Measurements from ENCODE around the gene DHH. TPM values are rescaled to one million over a fixed set of nuclear protein-coding genes. Genes with fewer than 3 reads are reported as not detected.

Gene DHH
- total and polyA plus RNA-seq, 4 donors: 1.3 to 8.1 (median 5.1) TPM

Small RNA genes lying within 50 kb of the gene (small RNA-seq; reads per million reads assigned to genes)
- gene RF00019 (ENCODE audit: low replicate concordance): not detected

Other genes with a start within 250 kb of the DHH start
- 10 to 100 TPM; 44.0 to 85.4 TPM for gene DDX23, start 242.6 kb downstream of the DHH start, total RNA-seq
- gene DDX23, start 242.6 kb downstream of the DHH start, polyA plus RNA-seq (ENCODE audit: insufficient read length in 2 of 2): 10 to 100 TPM; 76.1 to 87.0 TPM
- gene RND1, start 228.9 kb downstream of the DHH start, total RNA-seq: 10 to 100 TPM in 1 of 2 donors, 1 to 10 TPM in 1; 8.5 to 15.1 TPM
- gene RND1, start 228.9 kb downstream of the DHH start, polyA plus RNA-seq (ENCODE audit: insufficient read length in 2 of 2): 10 to 100 TPM; 41.7 to 45.8 TPM
- gene FKBP11, start 169.3 kb downstream of the DHH start, total RNA-seq: 10 to 100 TPM; 12.7 to 13.9 TPM
- 10 to 100 TPM; 12.4 to 22.5 TPM for gene FKBP11, start 169.3 kb downstream of the DHH start, polyA plus RNA-seq (ENCODE audit: insufficient read length in 2 of 2)
- 10 to 100 TPM; 67.9 to 74.6 TPM for gene ARF3, start 137.3 kb downstream of the DHH start, total RNA-seq
- gene ARF3, start 137.3 kb downstream of the DHH start, polyA plus RNA-seq (ENCODE audit: insufficient read length in 2 of 2): 100 to 1,000 TPM; 285 to 319 TPM
- 1 to 10 TPM; 2.5 to 2.6 TPM for gene WNT10B, start 123.1 kb downstream of the DHH start, total RNA-seq
- gene WNT10B, start 123.1 kb downstream of the DHH start, polyA plus RNA-seq (ENCODE audit: insufficient read length in 2 of 2): 10 to 100 TPM; 11.6 to 12.7 TPM
- gene WNT1, start 116.5 kb downstream of the DHH start, total RNA-seq: not detected
- gene WNT1, start 116.5 kb downstream of the DHH start, polyA plus RNA-seq (ENCODE audit: insufficient read length in 2 of 2): 1 to 10 TPM; 2.0 to 2.9 TPM
- gene DDN, start 95.4 kb downstream of the DHH start, total RNA-seq: under 1 TPM; 0.44 to 0.79 TPM
- gene DDN, start 95.4 kb downstream of the DHH start, polyA plus RNA-seq (ENCODE audit: insufficient read length in 2 of 2): 1 to 10 TPM; 1.2 to 1.5 TPM
- 10 to 100 TPM; 43.2 to 74.7 TPM for gene PRKAG1, start 76.0 kb downstream of the DHH start, total RNA-seq
- 10 to 100 TPM; 65.2 to 75.2 TPM for gene PRKAG1, start 76.0 kb downstream of the DHH start, polyA plus RNA-seq (ENCODE audit: insufficient read length in 2 of 2)
- 10 to 100 TPM; 27.2 to 39.6 TPM for gene KMT2D, start 34.0 kb downstream of the DHH start, total RNA-seq
- 10 to 100 TPM; 41.6 to 43.2 TPM for gene KMT2D, start 34.0 kb downstream of the DHH start, polyA plus RNA-seq (ENCODE audit: insufficient read length in 2 of 2)
- gene RHEBL1, start 24.8 kb downstream of the DHH start, total RNA-seq: 1 to 10 TPM; 1.5 to 1.6 TPM
- 1 to 10 TPM; 2.0 to 4.1 TPM for gene RHEBL1, start 24.8 kb downstream of the DHH start, polyA plus RNA-seq (ENCODE audit: insufficient read length in 2 of 2)
- gene LMBR1L, start 16.0 kb upstream of the DHH start, total RNA-seq: 10 to 100 TPM; 38.0 to 48.5 TPM
- gene LMBR1L, start 16.0 kb upstream of the DHH start, polyA plus RNA-seq (ENCODE audit: insufficient read length in 2 of 2): 100 to 1,000 TPM in 1 of 2 donors, 10 to 100 TPM in 1; 81.0 to 127 TPM
- 1,000 to 10,000 TPM; 1,390 to 1,569 TPM for gene TUBA1B, start 36.6 kb upstream of the DHH start, total RNA-seq
- 1,000 to 10,000 TPM; 2,470 to 2,528 TPM for gene TUBA1B, start 36.6 kb upstream of the DHH start, polyA plus RNA-seq (ENCODE audit: insufficient read length in 2 of 2)
- 1,000 to 10,000 TPM; 2,198 to 2,635 TPM for gene TUBA1A, start 94.3 kb upstream of the DHH start, total RNA-seq
- 1,000 to 10,000 TPM; 4,527 to 4,721 TPM for gene TUBA1A, start 94.3 kb upstream of the DHH start, polyA plus RNA-seq (ENCODE audit: insufficient read length in 2 of 2)
- gene TUBA1C, start 170.3 kb upstream of the DHH start, total RNA-seq: 10 to 100 TPM; 30.4 to 68.8 TPM
- 10 to 100 TPM; 42.5 to 52.3 TPM for gene TUBA1C, start 170.3 kb upstream of the DHH start, polyA plus RNA-seq (ENCODE audit: insufficient read length in 2 of 2)
- gene PRPH, start 200.3 kb upstream of the DHH start, total RNA-seq: 100 to 1,000 TPM in 1 of 2 donors, 10 to 100 TPM in 1; 22.8 to 141 TPM
- gene PRPH, start 200.3 kb upstream of the DHH start, polyA plus RNA-seq (ENCODE audit: insufficient read length in 2 of 2): 100 to 1,000 TPM; 289 to 341 TPM
- 10 to 100 TPM in 1 of 2 donors, 1 to 10 TPM in 1; 5.1 to 10.5 TPM for gene TROAP, start 228.5 kb upstream of the DHH start, total RNA-seq
- gene TROAP, start 228.5 kb upstream of the DHH start, polyA plus RNA-seq (ENCODE audit: insufficient read length in 2 of 2): 10 to 100 TPM; 11.7 to 15.7 TPM
- 1 to 10 TPM; 3.8 to 4.8 TPM for gene C1QL4, start 242.4 kb upstream of the DHH start, total RNA-seq
- gene C1QL4, start 242.4 kb upstream of the DHH start, polyA plus RNA-seq (ENCODE audit: insufficient read length in 2 of 2): 10 to 100 TPM; 24.9 to 34.6 TPM

All from spinal cord (tissue), 4 donors.